GM12878 (cell line): ENCODE results near the gene HJURP. TPM values are rescaled to one million over a fixed set of nuclear protein-coding genes. Genes with fewer than 3 reads are reported as not detected.

ENCODE experiments used
- ATAC-seq: fragments of 200-7000 bp; cut with Tn5 transposase; 3 replicates; pipeline ENCODE4 v1.9.1; 2020; ENCODE audit warnings: mild to moderate bottlenecking, moderate library complexity
- BruUV-seq: library from RNA; stranded (reverse); fragments of 400-500 nt; replicated peaks from 2 replicates; lab custom pipeline; 2021; lab: Mats Ljungman, UMichigan
- CTCF ChIA-PET: fragments of 300-600 bp; sonication (Branson Sonifier 250); formaldehyde crosslinking; extraction: SDS; loops from one replicate; lab custom pipeline; 2021; ENCODE audit warnings: inconsistent platforms; lab: Yijun Ruan, JAX
- POLR2A ChIA-PET: fragments of 350-600 bp; formaldehyde crosslinking; extraction: SDS; loops from one replicate; lab custom pipeline; 2021; ENCODE audit warnings: inconsistent platforms; lab: Charles Lee
- RAD21 ChIA-PET: fragments of 300-600 bp; sonication (Branson Sonifier 250); formaldehyde crosslinking; loops from one replicate; lab custom pipeline; 2023; ENCODE audit warnings: antibody characterized with exemption; ENCODE audit not compliant: unreplicated experiment; lab: Charles Lee
- SMC1A ChIA-PET: fragments of 300-600 bp; sonication (Branson Sonifier 250); formaldehyde crosslinking; loops from one replicate; lab custom pipeline; 2023; ENCODE audit not compliant: unreplicated experiment, uncharacterized antibody; lab: Charles Lee
- DNase-seq: peaks from one replicate; pipeline ENCODE4 v3.0.0-alpha.2; 2011; ENCODE audit warnings: low read depth, low spot score
- FAIRE-seq: peaks from 3 replicates; lab custom pipeline; 2011; peaks lifted over from hg19 to GRCh38; lab: Jason Lieb, UNC
- H2AFZ ChIP-seq: 2 replicates; pipeline ENCODE4 v1.6.0; 2011; ENCODE audit warnings: low read depth, low read length, control low read depth; ENCODE audit not compliant: control insufficient read depth
- H3K27ac ChIP-seq: 2 replicates; pipeline ENCODE4 v1.5.1; 2011; ENCODE audit warnings: control low read depth; ENCODE audit not compliant: control insufficient read depth, insufficient read depth
- H3K27me3 ChIP-seq, 2 experiments: replicated peaks in 1 of 2; 2 replicates each; pipeline versions ENCODE4 v1.6.0 to v1.6.1; 2011; ENCODE audit warnings: low read length in 1 of 2; ENCODE audit not compliant: control insufficient read depth in 2 of 2, insufficient read depth in 2 of 2
- H3K36me3 ChIP-seq, 2 experiments: 2 replicates each; pipeline ENCODE4 v1.5.1; 2011; ENCODE audit warnings: low read length in 1 of 2; ENCODE audit not compliant: control insufficient read depth in 2 of 2, insufficient read depth in 2 of 2
- H3K4me1 ChIP-seq: 2 replicates; pipeline ENCODE4 v1.6.1; 2011; ENCODE audit warnings: mild to moderate bottlenecking, low read length, moderate library complexity, mixed read lengths; ENCODE audit not compliant: control insufficient read depth, insufficient read depth
- H3K4me2 ChIP-seq: 2 replicates; pipeline ENCODE4 v1.6.0; 2011; ENCODE audit warnings: control low read depth; ENCODE audit not compliant: control insufficient read depth, insufficient read depth
- H3K4me3 ChIP-seq: fragments of 200-600 bp; sonication (generic); 2 replicates; pipeline ENCODE4 v1.5.1; 2016
- H3K79me2 ChIP-seq: 2 replicates; pipeline ENCODE4 v1.6.0; 2011; ENCODE audit warnings: low read length; ENCODE audit not compliant: control insufficient read depth, insufficient read depth
- H3K9ac ChIP-seq: 2 replicates; pipeline ENCODE4 v1.8.0; 2011; ENCODE audit warnings: low read length, control low read depth, mixed read lengths; ENCODE audit not compliant: control insufficient read depth, insufficient read depth
- H3K9me3 ChIP-seq: replicated peaks from 3 replicates; pipeline ENCODE4 v1.5.1; 2011; ENCODE audit warnings: mild to moderate bottlenecking, low read length; ENCODE audit not compliant: control insufficient read depth, insufficient read depth
- H4K20me1 ChIP-seq: 2 replicates; pipeline ENCODE4 v1.6.0; 2011; ENCODE audit not compliant: control insufficient read depth, insufficient read depth
- ASH2L ChIP-seq: fragments of 300-600, 200-600 bp; sonication (generic); IDR thresholded peaks from 2 replicates; pipeline ENCODE4 v1.6.1; 2017; ENCODE audit warnings: low read depth, mild to moderate bottlenecking, borderline replicate concordance
- ESRRA ChIP-seq: IDR thresholded peaks from 2 replicates; pipeline ENCODE4 v1.6.1; 2012; ENCODE audit warnings: mild to moderate bottlenecking, low read length, improper control_type of control experiment
- JUND ChIP-seq: IDR thresholded peaks from 2 replicates; pipeline ENCODE4 v1.6.1; 2012; ENCODE audit warnings: low read depth, mild to moderate bottlenecking, low read length, improper control_type of control experiment, moderate library complexity
- NFXL1 ChIP-seq: fragments of 450-650 bp; IDR thresholded peaks from 2 replicates; pipeline ENCODE4 v1.6.1; 2017; ENCODE audit warnings: antibody characterized with exemption, mild to moderate bottlenecking, borderline replicate concordance
- PML ChIP-seq: IDR thresholded peaks from 2 replicates; pipeline ENCODE4 v1.6.1; 2012; ENCODE audit warnings: low read length, inconsistent platforms
- SMARCA5 ChIP-seq: fragments of 450-650 bp; IDR thresholded peaks from 2 replicates; pipeline ENCODE4 v1.6.1; 2017; ENCODE audit warnings: mild to moderate bottlenecking
- SMC3 ChIP-seq: IDR thresholded peaks from 2 replicates; pipeline ENCODE4 v1.6.1; 2011; ENCODE audit warnings: low read length, improper control_type of control experiment, borderline replicate concordance
- STAT3 ChIP-seq: IDR thresholded peaks from 2 replicates; pipeline ENCODE4 v1.6.1; 2011; ENCODE audit warnings: low read depth, low read length, improper control_type of control experiment
- TARDBP ChIP-seq: IDR thresholded peaks from 2 replicates; pipeline ENCODE4 v1.6.1; 2016; ENCODE audit warnings: borderline replicate concordance
- TCF3 ChIP-seq: IDR thresholded peaks from 2 replicates; pipeline ENCODE4 v1.6.1; 2012; ENCODE audit warnings: low read depth, mild to moderate bottlenecking, low read length, borderline replicate concordance; ENCODE audit not compliant: insufficient read depth
- ZZZ3 ChIP-seq: IDR thresholded peaks from 2 replicates; pipeline ENCODE4 v1.6.1; 2011; ENCODE audit warnings: low read depth; ENCODE audit not compliant: control insufficient read depth, insufficient read length
- WGBS: methylation state at CpG from one replicate; pipeline ENCODE4 v1.1.6; 2016; ENCODE audit warnings: low lambda C conversion rate; ENCODE audit not compliant: insufficient replicate concordance, insufficient coverage; ENCODE audit errors: missing lambda C conversion rate; 5-methylcytosine and 5-hydroxymethylcytosine counted together
- in situ Hi-C: fragments of 300-500 bp; cut with MboI; formaldehyde crosslinking; loops from 9 replicates; pipeline ENCODE4 v1.14.3; 2018; ENCODE audit warnings: mixed read lengths
- intact Hi-C: fragments of 100-400 bp; cut with micrococcal nuclease; formaldehyde crosslinking; loops from one replicate; pipeline ENCODE4 v1.14.2; 2022; ENCODE audit not compliant: unreplicated experiment
- polyA plus RNA-seq, 11 experiments: library from polyadenylated mRNA; depleted of rRNA in 4 of 11; unstranded in 6 of 11; stranded (reverse) in 5 of 11; fragments of >200 nt; fragmentation: Nextera tagmentation in 4 of 11; fragmentation: Illumina TruSeq in 1 of 11; extraction: Ambion mirVana in 4 of 11; extraction: Trizol in 1 of 11; gene quantifications; 1 replicate in 1 of 11; 2 replicates in 10 of 11; pipeline versions ENCODE4 v1.2.1 to v1.2.3, GENCODE V29; 2011 to 2016; ENCODE audit warnings: inconsistent platforms in 2 of 11, missing spikeins in 2 of 11, low read depth in 1 of 11
- total RNA-seq, 4 experiments: library from RNA; depleted of rRNA in 3 of 4; stranded (reverse); fragments of >200 nt in 3 of 4; fragmentation: Illumina TruSeq in 1 of 4; extraction: Trizol in 1 of 4; gene quantifications; 2 replicates each; pipeline versions ENCODE4 v1.2.1 to v1.2.3, GENCODE V29; 2013 to 2021
- TF ChIP-seq, protein P1 (sequence below): fragments of 450-650 bp; formaldehyde crosslinking; IDR thresholded peaks from 2 replicates; pipeline ENCODE4 v1.5.0; 2022; ENCODE audit warnings: mild to moderate bottlenecking, missing genetic modification characterization
- TF ChIP-seq, protein P2 (sequence below): fragments of 450-650 bp; formaldehyde crosslinking; IDR thresholded peaks from 2 replicates; pipeline ENCODE4 v1.4.0; 2020; ENCODE audit warnings: mild to moderate bottlenecking, moderate library complexity
- TF ChIP-seq, protein P3 (sequence below): fragments of 450-650 bp; IDR thresholded peaks from 2 replicates; pipeline ENCODE4 v1.6.1; 2018; ENCODE audit warnings: mild to moderate bottlenecking, low read depth, moderate library complexity; ENCODE audit not compliant: partially characterized antibody

The HJURP gene
- total and polyA plus RNA-seq, 10 of the 15 experiments (the other 5 are each of a cell fraction or from before 2014, with no cell fraction given): 12.7 to 68.9 (median 44.4) TPM

DNA sequence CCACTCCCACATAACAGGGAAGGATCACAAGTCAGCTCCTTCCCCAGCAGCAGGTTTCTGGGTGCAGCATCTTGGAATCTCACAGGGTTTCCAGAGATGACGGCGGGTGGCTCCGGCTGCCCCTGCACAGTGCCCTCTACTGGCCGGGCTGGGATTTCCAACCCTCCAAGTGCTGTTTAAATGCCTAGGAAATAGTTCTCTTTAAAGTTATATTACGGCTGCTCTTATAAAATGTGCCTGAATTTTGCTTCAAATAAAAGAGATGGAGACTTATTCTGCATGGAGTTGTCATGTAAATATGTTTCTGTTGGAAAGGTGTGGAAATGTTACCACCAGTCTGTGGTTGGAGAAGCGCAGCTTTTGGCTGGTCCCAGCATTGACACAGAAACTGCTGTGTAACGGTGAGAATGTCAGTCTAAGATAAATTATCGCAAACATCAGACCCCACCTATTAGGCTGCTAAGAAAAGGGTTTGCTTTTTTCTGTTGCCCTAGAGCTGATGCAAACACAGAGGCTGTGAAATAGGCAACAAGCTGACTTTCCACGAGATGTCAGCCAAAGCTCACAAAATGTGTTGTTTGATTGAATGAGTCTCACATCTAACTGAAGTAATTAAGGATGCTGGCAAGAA lies 3.3 kb upstream of the HJURP start:
- no peak for DNase-seq
- Histone ChIP-seq H4K20me1 (no peaks in the 10 kb centered on the region), H3K4me3 (no peak overlapping the region), H3K9ac (no peak overlapping the region), H3K9me3 (no peaks in the 10 kb centered on the region), H3K36me3 (no peaks in the 10 kb centered on the region), H3K4me2 (no peak overlapping the region), H3K27me3 (no peaks in the 10 kb centered on the region), H3K4me1 (no peaks in the 10 kb centered on the region), H3K79me2 (peaks cover 17% of the 10 kb centered on the region), H3K27ac (no peak overlapping the region), H2AFZ (no peak overlapping the region)
- no peak for FAIRE-seq
- ATAC-seq: 0 out of 3 replicates have a peak, but pooled peaks have one; percentile 14
- POLR2A ChIA-PET: no interaction called here
- RAD21 ChIA-PET: no interaction called here
- SMC1A ChIA-PET: interaction anchor here (0.6 to 1.3 kb wide), 2 partner anchors 12 to 89 kb away, joined by 3 to 4 read pairs; no protein-coding TSS in a partner anchor
- in situ Hi-C loops (no loop called here), intact Hi-C loops (no loop called here)
- no TSS peak for BruUV-seq
- 33% methylated on average over 9 of the region's 9 CpGs for WGBS
- CTCF ChIA-PET: interaction anchor here (0.7 to 2.0 kb wide), 12 partner anchors 8 to 465 kb away, joined by 3 to 11 read pairs (median 3); partner anchors contain the start of gene MSL3B
- TF ChIP-seq JUND: no peak
- TF ChIP-seq PML: no peak
- no peak for TF ChIP-seq ASH2L
- TF ChIP-seq TARDBP: no peak
- no peak for TF ChIP-seq TCF3
- TF ChIP-seq, protein P1, sequence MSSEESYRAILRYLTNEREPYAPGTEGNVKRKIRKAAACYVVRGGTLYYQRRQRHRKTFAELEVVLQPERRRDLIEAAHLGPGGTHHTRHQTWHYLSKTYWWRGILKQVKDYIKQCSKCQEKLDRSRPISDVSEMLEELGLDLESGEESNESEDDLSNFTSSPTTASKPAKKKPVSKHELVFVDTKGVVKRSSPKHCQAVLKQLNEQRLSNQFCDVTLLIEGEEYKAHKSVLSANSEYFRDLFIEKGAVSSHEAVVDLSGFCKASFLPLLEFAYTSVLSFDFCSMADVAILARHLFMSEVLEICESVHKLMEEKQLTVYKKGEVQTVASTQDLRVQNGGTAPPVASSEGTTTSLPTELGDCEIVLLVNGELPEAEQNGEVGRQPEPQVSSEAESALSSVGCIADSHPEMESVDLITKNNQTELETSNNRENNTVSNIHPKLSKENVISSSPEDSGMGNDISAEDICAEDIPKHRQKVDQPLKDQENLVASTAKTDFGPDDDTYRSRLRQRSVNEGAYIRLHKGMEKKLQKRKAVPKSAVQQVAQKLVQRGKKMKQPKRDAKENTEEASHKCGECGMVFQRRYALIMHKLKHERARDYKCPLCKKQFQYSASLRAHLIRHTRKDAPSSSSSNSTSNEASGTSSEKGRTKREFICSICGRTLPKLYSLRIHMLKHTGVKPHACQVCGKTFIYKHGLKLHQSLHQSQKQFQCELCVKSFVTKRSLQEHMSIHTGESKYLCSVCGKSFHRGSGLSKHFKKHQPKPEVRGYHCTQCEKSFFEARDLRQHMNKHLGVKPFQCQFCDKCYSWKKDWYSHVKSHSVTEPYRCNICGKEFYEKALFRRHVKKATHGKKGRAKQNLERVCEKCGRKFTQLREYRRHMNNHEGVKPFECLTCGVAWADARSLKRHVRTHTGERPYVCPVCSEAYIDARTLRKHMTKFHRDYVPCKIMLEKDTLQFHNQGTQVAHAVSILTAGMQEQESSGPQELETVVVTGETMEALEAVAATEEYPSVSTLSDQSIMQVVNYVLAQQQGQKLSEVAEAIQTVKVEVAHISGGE (CRISPR knock-in tag): no peak
- TF ChIP-seq, protein P2, sequence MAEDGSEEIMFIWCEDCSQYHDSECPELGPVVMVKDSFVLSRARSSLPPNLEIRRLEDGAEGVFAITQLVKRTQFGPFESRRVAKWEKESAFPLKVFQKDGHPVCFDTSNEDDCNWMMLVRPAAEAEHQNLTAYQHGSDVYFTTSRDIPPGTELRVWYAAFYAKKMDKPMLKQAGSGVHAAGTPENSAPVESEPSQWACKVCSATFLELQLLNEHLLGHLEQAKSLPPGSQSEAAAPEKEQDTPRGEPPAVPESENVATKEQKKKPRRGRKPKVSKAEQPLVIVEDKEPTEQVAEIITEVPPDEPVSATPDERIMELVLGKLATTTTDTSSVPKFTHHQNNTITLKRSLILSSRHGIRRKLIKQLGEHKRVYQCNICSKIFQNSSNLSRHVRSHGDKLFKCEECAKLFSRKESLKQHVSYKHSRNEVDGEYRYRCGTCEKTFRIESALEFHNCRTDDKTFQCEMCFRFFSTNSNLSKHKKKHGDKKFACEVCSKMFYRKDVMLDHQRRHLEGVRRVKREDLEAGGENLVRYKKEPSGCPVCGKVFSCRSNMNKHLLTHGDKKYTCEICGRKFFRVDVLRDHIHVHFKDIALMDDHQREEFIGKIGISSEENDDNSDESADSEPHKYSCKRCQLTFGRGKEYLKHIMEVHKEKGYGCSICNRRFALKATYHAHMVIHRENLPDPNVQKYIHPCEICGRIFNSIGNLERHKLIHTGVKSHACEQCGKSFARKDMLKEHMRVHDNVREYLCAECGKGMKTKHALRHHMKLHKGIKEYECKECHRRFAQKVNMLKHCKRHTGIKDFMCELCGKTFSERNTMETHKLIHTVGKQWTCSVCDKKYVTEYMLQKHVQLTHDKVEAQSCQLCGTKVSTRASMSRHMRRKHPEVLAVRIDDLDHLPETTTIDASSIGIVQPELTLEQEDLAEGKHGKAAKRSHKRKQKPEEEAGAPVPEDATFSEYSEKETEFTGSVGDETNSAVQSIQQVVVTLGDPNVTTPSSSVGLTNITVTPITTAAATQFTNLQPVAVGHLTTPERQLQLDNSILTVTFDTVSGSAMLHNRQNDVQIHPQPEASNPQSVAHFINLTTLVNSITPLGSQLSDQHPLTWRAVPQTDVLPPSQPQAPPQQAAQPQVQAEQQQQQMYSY (CRISPR knock-in tag): no peak
- TF ChIP-seq SMC3: peak; percentile 4; the same call in 1 of the 2 replicates
- no peak for TF ChIP-seq NFXL1
- no peak for TF ChIP-seq STAT3
- TF ChIP-seq ZZZ3: no peak
- 0 out of 2 replicates have a peak, but pooled peaks have one; percentile 20 for TF ChIP-seq SMARCA5
- TF ChIP-seq, protein P3, sequence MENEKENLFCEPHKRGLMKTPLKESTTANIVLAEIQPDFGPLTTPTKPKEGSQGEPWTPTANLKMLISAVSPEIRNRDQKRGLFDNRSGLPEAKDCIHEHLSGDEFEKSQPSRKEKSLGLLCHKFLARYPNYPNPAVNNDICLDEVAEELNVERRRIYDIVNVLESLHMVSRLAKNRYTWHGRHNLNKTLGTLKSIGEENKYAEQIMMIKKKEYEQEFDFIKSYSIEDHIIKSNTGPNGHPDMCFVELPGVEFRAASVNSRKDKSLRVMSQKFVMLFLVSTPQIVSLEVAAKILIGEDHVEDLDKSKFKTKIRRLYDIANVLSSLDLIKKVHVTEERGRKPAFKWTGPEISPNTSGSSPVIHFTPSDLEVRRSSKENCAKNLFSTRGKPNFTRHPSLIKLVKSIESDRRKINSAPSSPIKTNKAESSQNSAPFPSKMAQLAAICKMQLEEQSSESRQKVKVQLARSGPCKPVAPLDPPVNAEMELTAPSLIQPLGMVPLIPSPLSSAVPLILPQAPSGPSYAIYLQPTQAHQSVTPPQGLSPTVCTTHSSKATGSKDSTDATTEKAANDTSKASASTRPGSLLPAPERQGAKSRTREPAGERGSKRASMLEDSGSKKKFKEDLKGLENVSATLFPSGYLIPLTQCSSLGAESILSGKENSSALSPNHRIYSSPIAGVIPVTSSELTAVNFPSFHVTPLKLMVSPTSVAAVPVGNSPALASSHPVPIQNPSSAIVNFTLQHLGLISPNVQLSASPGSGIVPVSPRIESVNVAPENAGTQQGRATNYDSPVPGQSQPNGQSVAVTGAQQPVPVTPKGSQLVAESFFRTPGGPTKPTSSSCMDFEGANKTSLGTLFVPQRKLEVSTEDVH: no peak
- no peak for TF ChIP-seq ESRRA
